GM10847 (cell line): ENCODE data around the gene PI4K2B.

ENCODE experiments used
- POLR2A ChIP-seq: IDR thresholded peaks from 2 replicates; pipeline ENCODE4 v1.6.1; 2011; ENCODE audit not compliant: insufficient read length; ENCODE audit errors: extremely low read depth

The PI4K2B gene

GRCh38 chr4:25236971-25237370 lies 3.1 kb downstream of the PI4K2B start:
- TF ChIP-seq POLR2A = no peak

DNA sequence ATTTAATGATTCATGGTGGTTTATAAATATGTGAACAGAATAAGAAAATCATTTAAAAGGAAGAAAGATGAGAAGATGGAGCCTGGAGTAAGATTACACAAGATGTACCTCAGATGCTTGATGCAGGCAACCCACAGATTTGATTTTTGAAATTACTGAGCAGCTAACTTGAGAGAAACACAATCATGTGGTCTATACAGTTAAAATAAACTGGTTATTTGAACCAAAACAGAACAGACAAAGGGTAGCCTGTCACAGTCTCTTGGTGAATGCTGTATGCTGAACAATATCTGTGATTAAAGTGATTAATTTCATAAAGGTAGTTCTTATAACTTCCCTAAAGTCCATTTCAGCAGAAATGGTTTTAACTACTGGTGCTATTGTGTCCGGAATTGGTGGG lies 4.2 kb downstream of the PI4K2B start:
- TF ChIP-seq POLR2A = no peak

DNA sequence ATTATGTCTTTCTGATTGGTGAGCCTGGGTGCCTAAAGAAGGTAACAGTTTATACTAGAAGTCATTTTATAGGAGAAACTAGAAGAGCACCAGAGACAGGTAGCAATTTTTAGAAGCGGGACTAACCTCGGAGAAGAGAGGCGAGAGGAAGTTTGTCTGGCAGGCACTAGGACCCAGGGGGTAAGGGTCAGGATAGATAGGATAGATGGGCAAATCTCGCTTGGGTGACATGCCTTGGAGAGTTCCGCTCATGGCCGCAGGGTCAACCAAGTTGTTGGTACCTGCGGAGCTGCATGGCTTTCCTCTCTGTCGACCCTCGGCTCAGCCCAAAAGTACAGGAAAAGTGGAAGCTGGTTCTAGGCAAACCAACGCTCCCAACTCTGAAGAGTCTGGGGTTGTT lies 11.3 kb downstream of the PI4K2B start:
- TF ChIP-seq POLR2A = no peak

DNA sequence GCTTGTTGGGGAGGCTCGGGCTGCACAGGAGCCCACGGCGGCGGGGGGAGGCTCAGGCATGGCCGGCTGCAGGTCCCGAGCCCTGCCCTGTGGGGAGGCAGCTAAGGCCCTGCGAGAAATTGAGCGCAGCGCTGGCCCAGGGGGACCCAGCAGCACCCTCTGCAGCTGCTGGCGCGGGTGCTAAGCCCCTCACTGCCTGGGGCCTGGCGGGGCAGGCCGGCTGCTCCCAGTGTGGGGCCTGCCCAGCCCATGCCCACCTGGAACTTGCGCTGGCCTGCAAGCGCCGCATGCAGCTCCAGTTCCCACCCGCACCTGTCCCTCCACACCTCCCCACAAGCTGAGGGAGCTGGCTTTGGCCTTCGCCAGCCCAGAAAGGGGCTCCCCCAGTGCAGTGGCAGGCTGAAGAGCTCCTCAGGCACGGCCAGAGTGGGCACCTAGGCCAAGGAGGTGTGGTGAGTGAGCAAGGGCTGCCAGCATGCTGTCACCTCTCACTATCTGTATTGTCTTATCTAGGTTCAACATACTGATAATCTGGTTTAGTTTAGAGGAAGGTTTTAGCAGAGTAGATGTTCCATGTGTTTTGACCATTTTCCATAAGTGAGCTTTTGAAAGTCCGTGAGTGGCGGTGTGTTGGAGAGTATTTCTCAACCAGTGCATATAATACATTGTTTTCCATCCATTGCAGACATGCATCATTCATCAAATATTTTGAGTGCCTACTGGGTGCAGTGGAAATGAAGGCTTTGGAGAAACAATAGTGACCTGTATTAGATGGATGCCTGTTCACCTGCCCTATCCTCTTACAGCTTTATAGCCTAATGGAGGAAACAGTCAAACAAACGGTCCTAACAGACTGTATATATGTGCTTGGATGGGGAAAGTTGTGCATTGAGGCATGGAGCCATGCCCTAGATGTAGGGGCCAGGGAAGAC lies 13.1 kb downstream of the PI4K2B start:
- TF ChIP-seq POLR2A = no peak

DNA sequence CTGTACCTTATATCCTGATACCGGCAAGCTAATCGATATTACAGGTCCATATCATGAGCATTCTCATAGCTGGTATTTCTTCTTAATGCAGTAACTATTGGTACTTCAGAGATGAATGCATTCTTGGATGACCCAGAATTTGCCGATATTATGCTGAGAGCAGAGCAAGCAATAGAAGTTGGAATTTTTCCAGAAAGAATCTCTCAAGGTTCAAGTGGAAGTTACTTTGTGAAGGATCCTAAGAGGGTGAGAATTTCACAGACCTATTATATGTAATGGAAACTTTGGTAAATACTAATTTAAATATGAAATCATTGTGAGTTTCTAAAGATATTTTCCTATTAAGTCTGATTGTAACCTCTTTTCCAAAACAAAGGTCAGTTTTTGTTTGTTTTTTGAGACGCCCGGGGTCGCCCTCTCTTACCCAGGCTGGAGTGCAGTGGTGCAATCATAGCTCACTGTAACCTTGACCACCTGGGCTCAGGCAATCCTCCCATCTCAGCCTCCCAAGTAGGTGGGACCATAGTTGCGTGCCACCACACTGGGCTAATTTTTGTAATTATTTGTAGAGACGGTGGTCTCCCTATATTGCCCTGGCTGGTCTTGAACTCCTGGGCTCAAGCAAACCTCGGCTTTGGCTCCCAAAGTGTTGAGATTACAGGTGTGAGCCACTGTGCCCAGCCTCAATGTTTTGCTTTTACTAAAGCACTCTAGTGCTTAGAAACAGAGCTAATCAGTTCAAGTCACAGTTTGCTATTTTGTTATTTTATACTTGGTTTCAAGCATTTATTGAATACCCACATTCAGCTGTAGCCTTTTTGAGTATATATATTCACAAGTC lies 18.6 kb downstream of the PI4K2B start:
- no peak for TF ChIP-seq POLR2A

DNA sequence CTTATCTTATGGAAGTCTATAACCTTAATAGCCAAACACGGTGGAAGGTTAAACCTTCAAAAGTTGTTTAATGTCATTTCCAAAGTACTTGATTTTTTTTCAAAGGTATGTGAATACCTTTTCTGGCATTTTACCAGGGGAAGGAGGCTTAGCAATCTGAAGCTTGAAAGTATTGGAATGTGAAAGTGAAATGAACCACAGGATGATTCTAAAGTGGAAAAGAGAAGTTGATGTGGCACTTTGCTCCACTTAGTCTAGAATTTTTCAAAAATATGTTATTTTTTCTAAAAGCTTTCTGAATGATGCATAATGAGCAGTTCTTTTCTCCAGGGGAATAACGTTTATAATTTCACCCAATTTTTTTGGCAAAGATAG lies 19.2 kb downstream of the PI4K2B start:
- no peak for TF ChIP-seq POLR2A

- TF ChIP-seq POLR2A = no peak
These were observed 25.2 kb downstream of the PI4K2B start for GRCh38 chr4:25258980-25259578.

GRCh38 chr4:25271866-25272265 lies 38.0 kb downstream of the PI4K2B start:
- TF ChIP-seq POLR2A = no peak

- no peak for TF ChIP-seq POLR2A
These were observed 46.4 kb downstream of the PI4K2B start for GRCh38 chr4:25280210-25280609.

GRCh38 chr4:25283948-25284347 lies 50.1 kb downstream of the PI4K2B start:
- TF ChIP-seq POLR2A = no peak

DNA sequence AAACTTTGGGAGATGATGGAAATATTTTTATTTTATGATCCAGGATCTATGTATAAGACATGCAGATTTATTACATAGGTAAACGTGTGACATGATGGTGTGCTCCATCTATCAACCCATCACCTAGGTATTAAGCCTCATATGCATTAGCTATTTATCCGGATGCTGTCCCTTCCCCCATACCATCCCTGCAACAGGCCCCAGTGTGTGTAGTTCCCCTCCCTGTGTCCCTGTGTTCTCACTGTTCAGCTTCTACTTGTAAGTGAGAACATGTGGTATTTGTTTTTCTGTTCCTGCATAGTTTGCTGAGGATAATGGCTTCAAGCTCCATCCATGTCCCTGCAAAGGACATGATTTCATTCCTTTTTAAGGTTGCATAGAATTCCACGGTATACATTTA lies 50.6 kb downstream of the PI4K2B start:
- TF ChIP-seq POLR2A = no peak

DNA sequence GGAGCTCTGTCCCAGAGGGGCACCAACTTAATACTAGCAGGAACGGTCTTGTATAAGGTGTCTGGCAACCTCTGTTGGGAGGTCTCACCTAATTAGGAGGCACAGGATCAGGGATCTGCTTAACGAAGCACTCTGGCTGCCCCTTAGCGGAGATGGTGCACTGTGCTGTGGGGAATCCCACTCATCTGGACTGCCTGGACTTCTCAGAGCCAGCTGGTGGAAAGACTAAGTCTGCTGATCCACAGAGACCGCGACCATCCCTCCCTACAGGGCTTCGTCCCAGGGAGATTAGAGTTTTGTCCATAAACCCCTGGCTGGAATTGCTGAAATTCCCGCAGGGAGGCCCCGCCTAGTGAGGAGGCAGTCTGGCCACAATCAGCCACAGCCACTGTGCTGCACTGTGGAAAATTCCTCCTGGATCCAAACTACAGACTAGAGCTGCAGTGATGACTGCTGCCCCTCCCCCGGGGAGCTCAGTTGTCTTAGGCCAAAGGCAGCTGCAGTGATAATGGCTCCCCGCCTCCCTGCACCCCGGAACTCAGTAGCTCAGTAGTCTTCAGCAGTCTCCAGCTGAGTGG lies 56.7 kb downstream of the PI4K2B start:
- no peak for TF ChIP-seq POLR2A

DNA sequence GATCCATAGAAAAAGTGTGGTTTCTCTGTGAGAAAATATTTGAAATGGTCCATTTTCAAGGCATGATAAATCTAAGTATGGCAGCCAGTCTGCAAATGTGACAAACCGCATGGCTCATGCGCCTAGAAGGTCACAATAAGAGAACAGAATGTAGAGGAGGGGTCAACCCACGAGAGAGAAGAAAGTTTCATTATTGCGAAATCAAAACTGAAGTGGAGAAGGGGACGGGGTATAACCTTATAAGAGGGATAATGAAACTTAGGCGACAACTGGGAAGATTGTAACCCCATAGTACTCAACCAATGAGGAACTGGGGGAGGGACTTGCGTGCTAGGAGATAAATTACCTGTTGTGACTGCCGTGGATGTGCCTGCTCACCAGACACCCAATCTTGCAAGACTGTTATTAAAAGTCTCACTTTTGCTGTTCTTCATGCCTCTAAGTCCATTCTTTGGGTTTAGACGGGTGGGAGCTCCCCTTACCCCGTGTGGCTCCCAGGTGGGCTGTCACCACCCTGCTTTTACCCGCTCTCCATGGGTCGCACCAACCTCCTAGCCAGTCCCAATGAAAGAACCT lies 57.4 kb downstream of the PI4K2B start:
- no peak for TF ChIP-seq POLR2A

DNA sequence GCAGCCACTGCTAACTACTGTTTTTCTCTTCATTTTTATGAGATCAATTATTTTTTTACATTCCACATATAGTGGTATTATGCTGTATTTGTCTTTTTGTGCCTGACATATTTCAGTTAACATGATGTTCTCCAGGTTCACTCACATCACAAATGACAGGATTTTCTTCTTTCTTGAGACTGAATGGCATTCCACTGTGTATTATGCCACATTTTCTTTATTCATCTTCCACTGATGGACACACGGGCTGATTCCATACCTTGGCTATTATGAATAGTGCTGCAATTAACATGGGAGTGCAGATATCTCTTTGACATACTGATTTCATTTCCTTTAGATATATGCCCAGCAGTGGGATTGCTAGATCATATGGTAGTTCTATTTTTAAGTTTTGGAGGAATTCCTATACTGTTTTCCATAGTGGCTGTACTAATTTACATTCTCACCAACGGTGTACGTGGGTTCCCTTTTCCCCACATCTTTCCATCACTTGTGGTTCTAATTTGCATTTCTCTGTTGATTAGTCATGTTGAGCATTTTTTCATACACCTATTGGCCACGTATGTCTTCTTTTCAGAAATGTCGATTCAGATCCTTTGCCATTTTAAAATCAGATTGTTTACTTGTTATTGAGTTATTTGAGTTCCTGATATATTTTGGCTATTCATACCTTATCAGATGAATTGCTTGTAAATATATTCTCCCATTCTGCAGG lies 63.9 kb downstream of the PI4K2B start:
- TF ChIP-seq POLR2A = no peak

DNA sequence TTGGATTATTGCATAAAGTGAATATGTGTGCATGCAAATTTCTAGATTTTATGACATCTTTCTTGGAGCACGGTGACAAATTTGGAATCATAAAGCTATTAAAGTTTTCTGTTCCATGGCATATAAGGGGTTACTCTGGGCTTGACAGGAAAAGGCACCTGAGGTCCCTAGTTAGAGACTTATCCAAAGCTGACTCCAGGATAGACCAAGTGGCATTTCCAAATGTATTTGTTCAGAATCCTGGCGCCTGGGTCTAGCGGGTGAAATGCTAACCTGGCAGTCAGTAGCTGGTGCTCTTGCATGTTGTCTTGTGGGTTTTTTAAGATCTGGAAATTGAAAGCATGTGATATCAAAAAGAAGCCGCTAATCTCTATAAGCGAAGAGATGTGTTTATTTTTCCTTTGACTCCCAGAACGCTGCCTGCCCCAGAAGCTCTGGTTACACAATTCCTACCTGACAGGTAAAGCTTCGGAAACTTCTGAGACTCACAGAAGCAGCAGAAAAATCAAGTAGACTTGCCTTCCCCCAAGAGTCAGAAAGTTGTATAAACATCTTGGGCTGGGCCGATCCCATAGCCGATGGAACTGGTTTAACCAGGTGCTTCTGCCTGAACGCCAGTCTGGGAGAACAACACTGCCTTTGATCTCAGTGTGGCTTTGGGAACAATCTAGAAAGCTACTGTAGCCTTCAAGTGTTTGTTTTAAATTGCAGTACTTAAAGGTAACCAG lies 65.8 kb downstream of the PI4K2B start:
- no peak for TF ChIP-seq POLR2A
